ENCODE results near the gene CEP83.

CEP83 gene

GRCh38 chr12:94297876-94298505 lies 161.7 kb downstream of the CEP83 start:
- DNase-seq: no peak

- DNase-seq: no peak
Observed at GRCh38 chr12:94297096-94297699, 162.5 kb downstream of the CEP83 start.

GRCh38 chr12:94290353-94290752 lies 169.3 kb downstream of the CEP83 start:
- no peak for DNase-seq

GRCh38 chr12:94289461-94290312 lies 170.0 kb downstream of the CEP83 start:
- DNase-seq: no peak

- no peak for DNase-seq
Observed at GRCh38 chr12:94287245-94287628, 172.4 kb downstream of the CEP83 start.

GRCh38 chr12:94286583-94287244 lies 173.0 kb downstream of the CEP83 start:
- DNase-seq: no peak

GRCh38 chr12:94285943-94286582 lies 173.6 kb downstream of the CEP83 start:
- no peak for DNase-seq

- no peak for DNase-seq
Observed at GRCh38 chr12:94284859-94285258, 174.8 kb downstream of the CEP83 start.

GRCh38 chr12:94284046-94284445 lies 175.6 kb downstream of the CEP83 start:
- no peak for DNase-seq

GRCh38 chr12:94282675-94283074 lies 177.0 kb downstream of the CEP83 start:
- DNase-seq: peak; percentile 58

GRCh38 chr12:94280063-94280462 lies 179.6 kb downstream of the CEP83 start:
- DNase-seq: no peak

- no peak for DNase-seq
Observed at GRCh38 chr12:94277426-94278000, 182.2 kb downstream of the CEP83 start.

- DNase-seq: no peak
Observed at GRCh38 chr12:94276725-94277124, 182.9 kb downstream of the CEP83 start.

- no peak for DNase-seq
Observed at GRCh38 chr12:94273272-94273671, 186.4 kb downstream of the CEP83 start.

GRCh38 chr12:94272280-94272679 lies 187.4 kb downstream of the CEP83 start:
- no peak for DNase-seq

- DNase-seq: no peak
Observed at GRCh38 chr12:94271351-94271750, 188.3 kb downstream of the CEP83 start.

- no peak for DNase-seq
Observed at GRCh38 chr12:94269316-94269999, 190.2 kb downstream of the CEP83 start.

GRCh38 chr12:94267921-94268471 lies 191.7 kb downstream of the CEP83 start:
- DNase-seq: no peak

- DNase-seq: no peak
Observed at GRCh38 chr12:94267537-94267872, 192.2 kb downstream of the CEP83 start.

GRCh38 chr12:94266796-94267536 lies 192.7 kb downstream of the CEP83 start:
- no peak for DNase-seq

Measured in CD4-positive, alpha-beta T cell treated with Interleukin-4 for 4 hours (primary cell).